HG03196 (cell line): ENCODE results near the gene SLC39A5.
"Not testable (repeated sequence)": the region's sequence is repeated elsewhere in the genome, so short reads cannot be mapped to it uniquely, and the experiment has no call there.

Experiments used
- ATAC-seq: cut with Tn5 transposase; IDR thresholded peaks from one replicate; pipeline ENCODE4 v1.9.1; 2021; ENCODE audit not compliant: unreplicated experiment

Gene SLC39A5, protein sequence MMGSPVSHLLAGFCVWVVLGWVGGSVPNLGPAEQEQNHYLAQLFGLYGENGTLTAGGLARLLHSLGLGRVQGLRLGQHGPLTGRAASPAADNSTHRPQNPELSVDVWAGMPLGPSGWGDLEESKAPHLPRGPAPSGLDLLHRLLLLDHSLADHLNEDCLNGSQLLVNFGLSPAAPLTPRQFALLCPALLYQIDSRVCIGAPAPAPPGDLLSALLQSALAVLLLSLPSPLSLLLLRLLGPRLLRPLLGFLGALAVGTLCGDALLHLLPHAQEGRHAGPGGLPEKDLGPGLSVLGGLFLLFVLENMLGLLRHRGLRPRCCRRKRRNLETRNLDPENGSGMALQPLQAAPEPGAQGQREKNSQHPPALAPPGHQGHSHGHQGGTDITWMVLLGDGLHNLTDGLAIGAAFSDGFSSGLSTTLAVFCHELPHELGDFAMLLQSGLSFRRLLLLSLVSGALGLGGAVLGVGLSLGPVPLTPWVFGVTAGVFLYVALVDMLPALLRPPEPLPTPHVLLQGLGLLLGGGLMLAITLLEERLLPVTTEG

DNA sequence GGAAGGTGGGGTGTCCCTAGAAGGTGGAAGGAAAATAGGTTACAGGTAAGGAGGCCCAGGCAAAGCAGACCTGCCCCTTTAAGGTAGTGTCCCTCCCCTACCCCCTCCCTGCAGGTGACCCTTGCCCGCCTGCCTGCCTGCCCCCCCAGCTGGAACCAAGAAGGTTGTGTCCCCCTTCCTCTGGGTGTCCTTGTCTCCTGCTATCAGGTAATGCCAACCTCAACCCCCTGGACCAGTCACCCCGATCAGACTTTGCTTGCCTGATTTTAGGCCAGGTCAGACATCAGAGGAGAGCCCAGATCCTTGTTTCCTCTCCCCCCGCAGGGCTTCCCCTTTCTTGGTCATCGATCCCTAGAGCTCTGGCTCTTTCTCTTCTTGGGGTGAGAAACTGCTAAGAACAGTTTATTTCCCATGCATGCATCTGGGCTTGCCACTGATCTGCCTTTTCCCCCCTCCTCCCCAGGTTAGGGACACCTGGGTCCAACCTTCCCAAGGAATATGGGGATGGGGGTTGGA is at the start of gene SLC39A5:
SLC39A5 (plus strand) TSS at position 136 of the 516 bp plus-strand sequence. CDS start 1,224 bp downstream, outside the sequence.
- no peak for ATAC-seq

DNA sequence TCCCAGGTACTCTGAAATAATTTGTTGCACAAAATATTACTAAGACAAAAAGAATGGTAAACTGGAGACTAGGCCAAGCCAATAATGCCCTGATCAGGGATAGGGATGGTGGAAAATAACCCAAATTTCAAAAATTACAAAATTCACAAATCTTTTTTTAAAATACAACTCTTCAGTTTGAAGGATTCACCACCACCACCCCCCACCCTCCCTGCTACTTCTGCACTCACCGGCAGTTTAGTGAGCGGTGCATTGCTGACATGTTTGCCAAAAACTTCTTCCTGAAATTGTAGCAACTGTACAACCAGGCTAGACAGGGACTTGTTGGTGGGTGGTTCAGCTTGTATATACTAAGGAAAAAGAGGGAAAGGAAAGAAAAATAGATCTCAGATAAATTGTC is 42.9 kb upstream of the SLC39A5 start:
- no peak for ATAC-seq

DNA sequence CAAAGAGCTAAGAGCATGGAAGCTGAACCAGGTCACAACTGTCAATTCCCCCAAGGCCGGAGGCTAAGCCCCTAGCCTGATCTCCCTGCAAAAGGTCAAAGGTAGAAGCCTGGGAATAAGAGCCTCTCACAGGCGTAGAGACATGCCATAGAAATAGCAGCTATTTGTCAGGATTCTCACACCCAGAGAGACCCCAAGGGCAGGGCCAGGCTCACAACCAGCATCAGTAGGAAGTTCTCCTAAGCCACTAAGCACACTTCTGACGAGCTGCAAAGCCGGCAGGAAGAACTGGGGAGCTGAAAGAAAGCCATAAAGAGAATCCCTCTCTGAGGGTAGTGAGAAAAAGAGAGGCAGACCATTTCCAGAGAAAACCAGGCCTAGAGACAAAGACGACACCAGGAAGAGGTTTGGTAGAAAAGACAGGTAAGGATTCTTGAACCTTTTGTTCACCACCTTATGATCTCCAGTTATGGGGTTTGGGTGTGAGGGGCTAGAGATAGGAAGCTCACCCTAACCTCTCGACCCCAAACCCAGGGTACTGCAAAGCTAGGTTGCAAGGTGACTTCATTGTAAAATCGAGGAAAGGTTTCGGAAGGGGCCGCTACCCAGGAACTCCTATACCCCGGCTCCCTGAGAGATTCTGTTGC is 41.6 kb upstream of the SLC39A5 start:
- ATAC-seq, result no peak

DNA sequence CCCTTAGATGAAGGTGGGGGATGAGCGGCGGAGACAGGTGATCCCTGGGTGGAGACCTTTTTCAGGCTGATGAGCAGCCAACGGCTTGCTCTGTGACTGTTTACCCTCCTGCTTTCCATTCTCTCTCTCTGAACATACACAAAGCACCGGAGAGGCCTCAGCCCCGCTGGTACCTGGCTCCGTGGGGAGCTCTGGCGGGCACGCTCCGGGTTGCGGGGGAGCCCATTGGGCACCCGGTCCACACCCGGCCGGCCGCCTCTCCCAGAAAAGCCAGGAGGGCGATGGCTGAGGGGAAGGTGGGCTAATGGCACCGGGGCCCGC is 41.1 kb upstream of the SLC39A5 start:
- peak; percentile 4 for ATAC-seq

DNA sequence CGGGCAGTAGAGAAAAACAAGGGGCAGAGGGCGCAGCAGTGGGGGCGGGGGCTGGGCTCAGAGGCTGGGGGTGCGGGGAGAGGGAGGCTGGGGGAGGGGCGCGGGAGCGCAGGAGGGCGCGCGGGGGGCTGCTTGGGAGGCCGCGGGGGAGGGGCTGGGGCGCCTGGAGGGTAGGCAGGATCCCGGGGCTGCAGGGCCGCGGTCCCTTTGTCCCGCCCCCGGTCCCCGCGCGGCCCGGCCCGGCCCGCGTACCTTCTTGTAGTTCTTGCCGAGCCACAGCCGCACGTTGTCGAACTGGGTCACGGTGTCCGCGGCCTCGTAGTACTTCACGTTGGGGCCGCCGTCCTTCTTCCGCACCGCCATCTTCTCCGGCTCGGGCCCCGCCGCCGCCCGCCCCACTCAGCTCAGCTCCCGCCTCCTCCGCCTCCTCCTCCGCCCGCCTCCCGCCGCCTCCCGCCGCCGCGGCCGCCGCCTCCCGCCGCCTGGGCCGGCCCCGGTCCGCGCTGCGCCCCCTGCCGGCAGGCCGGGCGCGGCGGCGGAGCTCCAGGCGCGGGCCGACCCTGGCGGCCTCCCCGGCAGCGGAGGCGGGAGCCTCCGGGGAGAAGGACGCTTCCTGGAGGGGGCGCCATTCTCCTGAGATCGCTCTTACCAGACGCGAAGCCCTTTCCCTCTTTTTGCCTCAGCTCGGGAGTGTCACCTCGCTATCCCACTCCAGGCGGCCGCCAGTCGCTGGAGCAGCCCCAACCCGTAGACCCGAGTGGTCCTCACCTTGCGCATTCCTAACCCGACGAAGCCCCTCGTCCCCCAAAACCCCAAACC is 40.5 kb upstream of the SLC39A5 start, which contains the start of gene SMARCC2:
SMARCC2 (minus strand) TSS at position 385 of the 819 bp plus-strand sequence; CDS start at position 363, 22 bp downstream.
- peak; percentile 74 for ATAC-seq

DNA sequence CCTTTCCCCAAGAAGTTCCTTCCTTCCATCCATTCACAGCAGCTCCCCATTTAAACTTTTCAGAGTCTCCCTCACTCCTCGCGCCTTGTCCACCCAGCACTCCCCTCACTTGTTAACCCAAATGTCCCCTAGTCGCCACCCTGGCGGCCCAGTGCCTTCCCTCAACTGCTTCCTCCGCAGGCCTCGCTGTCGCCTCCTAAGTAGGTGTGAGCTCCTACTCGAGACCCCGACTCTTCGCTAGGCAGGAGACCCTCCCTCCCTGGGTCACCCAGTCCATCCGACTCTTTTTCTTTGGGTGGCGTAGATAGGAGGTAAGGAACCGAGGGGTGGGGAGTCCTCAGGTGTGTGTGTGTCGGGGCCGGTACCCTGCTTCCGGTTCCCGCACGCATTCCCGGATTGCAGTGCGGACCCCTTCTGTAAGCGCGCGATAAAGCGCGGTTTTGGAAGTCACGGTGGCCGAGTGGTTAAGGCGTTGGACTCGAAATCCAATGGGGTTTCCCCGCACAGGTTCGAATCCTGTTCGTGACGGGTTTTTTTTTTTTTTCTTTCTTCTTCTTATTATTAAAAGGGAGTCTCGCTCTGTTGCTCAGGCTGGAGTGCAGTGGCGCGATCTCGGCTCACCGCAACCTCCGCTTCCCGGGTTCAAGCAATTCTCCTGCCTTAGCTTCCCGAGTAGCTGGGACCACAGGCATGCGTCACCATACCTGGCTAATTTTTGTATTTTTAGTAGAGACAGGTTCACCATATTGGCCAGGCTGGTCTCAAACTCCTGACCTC is 39.7 kb upstream of the SLC39A5 start:
- peak; percentile 31 for ATAC-seq

DNA sequence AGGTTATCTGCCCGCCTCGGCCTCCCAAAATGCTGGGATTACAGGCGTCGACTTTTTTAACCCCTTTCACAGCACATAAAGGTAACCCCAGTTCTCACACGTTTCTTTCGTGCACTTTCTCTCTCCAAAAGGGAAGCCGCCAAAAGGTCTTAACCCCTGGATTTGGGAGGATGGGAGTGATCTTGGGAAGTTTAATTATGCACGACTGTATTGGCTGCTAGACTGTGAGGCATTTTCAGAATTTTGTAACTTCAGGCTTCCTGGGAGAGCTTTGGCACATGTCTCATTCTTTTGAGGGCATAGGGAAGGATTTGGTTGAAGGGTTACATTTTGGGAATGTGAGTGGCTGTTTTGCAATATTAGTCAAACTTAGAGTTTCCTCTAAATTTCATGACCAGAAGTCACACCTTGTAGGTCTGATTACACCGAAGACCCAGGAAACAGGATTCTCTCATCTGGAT is 39.1 kb upstream of the SLC39A5 start:
- ATAC-seq, result no peak

DNA sequence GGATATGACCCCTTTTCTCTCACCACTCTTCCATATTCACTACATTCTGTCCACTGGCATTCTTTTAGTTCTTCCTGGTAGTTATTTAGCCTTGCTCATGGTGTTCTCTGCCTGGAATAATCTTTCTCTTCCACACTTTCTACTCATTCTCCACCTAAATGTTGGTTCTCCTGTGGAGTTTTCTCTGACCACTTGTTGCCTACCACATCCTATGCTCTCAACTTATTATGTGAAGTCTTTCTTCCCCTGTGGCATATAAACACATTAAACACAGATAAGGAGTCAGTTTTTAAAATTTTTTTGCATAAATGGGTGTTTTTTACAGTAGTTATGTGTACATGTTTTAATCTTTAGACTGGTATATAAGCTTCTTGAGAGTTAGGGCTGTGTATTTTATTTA is 37.3 kb upstream of the SLC39A5 start:
- ATAC-seq, result no peak

DNA sequence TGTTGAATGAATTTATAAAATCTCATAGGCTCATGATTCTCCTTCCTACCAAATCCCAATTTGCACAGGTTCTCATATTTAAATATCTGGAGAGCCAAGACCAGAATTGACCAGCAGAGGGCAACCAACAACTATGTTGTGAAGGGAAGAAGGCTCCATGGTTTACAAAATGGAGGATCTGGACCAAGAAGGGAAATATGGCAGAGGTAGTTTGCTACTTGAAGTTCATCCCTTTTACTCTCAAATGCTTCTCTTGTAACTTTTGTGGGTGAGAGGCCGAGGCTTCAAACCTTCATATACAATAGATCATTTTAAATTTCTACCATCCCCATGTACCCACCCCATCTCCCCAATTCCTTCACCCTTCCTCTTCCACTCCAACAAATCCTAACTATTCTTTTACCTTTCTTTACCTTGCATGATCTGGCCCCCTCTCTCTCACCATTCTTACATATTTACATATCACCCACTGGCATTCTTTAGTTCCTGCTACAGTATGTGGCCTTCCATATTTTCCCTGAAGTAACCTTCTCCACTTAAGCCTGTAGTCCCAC is 36.7 kb upstream of the SLC39A5 start:
- ATAC-seq, result no peak

DNA sequence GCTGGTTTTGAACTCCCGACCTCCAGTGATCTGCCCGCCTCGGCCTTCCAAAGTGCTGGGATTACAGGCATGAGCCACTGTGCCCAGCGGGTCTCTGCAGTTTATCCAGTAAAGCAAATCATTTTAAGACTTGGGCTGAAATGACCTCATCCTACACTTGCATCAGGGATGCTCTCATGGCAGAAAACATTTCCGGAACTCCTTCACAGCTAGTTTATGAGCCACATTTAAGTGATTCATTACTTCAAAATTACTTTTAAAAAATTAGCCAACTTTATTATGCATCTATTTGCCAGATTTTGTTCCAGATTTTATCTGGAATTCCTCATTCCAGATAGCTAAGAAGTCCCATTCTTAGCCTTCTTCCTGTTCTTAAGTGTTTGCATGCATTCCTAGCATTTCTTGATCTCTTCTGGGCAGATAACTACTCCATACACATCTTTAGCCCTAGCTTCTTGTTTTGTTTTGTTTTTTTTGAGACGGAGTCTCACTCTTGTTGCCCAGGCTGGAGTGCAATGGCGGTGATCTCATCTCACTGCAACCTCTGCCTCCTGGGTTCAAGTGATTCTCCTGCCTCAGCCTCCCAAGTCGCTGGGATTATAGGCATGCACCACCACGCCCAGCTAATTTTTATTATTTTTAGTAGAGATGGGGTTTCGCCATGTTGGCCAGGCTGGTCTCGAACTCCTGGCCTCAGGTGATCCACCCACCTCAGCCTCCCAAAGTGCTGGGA is 32.9 kb upstream of the SLC39A5 start:
- ATAC-seq, result not testable (repeated sequence)

DNA sequence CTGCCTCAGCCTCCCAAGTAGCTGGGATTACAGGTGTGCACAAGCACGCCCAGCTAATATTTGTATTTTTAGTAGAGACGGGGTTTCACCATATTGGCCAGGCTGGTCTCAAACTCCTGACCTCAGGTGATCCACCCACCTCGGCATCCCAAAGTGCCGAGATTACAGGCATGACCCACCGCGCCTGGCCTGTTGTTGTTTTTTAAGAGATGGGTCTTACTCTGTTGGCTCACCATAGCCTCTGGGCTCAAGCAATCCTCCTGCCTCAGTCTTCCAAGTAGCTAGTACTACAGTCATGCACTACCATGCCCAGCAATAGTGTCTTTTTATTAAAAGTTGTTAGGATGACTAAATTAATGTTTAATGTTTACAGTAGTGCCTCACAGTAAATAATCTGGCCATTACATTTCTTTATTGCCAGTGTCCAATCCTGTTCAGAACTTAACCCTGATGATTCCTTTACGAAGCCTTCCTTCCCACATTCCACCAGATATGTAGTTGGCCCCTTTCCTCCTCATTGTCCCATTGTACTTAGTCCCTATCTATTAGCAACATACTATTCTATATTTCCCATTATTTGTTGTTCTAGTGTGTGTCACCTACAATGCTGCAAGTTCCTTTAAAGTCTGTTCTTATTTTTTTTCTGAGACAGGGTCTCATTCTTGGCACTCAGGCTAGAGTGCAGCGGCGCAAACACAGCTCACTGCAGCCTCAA is 31.8 kb upstream of the SLC39A5 start:
- no peak for ATAC-seq

DNA sequence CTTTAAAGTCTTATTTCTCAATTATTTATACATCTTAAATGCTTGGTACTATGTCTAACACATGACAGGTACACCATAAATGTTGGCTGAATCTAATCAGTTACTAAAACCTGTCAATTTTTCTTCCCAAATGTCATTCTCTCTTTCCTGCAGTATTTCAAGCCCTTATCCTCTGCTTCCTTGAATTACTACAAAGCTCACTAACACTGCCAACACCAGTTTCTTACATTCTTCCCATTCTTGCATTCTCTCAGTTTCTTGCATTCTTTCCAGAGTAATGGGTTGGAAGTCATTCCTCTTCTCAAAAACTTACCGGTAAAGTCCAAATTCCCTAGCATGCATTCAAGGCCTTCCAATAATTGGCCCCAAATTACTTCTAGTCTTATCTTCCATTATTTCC is 31.0 kb upstream of the SLC39A5 start:
- ATAC-seq, result no peak

DNA sequence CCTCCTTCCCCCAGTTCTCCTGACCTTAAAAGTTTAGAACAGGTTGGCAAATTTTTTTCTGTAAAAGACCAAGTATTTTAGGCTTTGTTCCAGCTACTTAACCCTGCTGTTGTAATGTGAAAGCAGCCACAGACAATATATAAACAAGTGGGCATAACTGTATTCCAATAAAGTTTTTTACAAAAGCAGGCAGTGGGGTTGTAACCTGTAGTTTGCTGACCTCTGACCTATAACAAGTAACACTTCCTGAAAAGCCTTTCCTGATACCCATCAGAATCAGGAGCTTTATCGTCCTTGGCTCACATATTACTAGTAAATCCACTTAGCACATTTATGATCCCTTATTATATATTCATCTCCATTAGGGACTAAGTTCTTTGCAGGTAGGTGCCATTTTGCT is 27.5 kb upstream of the SLC39A5 start:
- no peak for ATAC-seq

DNA sequence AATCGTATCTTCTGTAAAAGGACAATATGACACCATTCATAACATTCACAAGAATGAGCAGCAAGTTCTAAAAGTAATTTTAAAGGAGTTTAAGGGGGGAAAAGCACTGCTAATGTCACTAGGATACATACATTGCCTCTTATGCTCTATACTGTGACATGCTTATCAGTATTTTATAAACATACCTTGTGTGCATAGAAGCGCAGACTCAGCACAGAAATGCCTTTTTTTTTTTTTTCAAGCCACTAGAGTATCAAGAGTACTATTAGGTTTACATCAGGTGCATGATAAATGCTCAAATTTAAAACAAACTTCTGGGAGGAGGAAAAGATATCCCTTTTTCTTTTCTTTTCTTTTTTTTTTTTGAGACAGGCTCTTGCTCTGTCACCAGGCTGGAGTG is 27.0 kb upstream of the SLC39A5 start:
- no peak for ATAC-seq

DNA sequence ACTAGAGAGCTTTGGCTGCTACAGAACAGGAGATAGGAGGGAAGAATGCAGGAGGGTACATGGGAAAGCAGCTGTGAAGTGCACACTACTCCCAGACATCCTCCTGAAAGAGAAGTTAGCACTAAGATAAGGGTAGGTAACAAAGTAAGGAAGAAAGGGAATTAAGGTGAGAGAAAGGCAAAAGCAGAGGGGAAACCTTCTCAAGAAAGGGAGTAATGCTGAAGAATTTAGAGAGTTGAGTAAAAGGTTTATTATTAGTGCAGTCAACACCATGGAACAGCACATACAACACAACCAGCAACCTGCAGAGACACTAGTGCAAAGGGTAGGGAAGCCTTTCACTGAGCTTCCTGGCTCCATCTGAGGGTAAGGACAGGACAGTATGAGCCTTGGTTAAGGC is 25.6 kb upstream of the SLC39A5 start:
- ATAC-seq, result no peak

DNA sequence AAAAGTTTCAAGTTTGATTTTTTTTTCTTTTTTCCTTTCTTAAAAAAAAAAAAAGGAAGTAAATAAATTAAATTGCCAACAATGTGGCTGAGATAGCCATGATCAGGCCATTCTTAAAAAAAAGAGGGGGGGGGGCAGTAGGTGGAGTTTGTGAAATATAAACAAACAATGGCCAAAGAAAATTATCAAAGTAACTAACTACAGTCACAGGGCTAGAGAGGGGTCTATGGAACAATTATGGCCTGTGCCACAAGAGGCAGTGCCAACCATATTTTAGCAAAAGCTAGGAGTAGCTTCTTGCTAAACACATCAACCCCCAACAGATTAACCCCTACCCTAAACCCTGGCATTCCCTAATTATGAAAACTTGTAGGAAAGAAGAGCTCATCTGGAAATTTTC is 24.4 kb upstream of the SLC39A5 start:
- ATAC-seq, result no peak

DNA sequence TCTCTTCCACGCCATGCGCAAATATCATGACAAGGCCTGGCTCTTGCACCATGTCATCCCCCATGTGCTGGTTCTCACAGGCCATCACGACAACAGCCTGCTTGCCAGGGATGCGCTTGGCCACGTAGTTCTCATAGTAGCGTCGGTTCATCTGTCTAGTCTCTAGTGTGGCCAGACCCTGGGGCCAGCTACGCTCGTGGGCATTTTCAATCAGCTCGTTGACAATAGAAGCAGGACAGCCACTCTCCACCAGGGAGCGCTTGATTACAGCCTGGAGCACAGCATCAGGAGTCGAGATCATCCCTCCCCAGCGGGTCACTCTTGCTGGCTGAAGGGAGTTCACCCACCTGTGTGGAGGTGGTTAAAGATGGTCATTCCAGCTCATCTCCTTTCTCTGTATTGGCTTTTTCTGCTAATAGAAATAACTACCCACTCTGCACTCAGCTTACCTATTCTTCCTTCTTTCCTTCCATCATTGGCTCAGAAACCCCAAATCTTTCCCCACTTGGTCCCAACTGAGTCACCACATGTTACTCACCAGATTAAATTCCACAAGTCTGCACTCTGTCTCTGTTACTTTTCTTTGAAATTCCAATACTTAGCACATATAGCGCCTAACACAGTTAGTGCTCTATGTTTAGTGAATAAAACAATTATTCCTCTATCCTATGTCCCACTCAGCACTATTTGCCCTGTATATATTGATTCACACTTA is 23.2 kb upstream of the SLC39A5 start:
- peak; percentile 46 for ATAC-seq

DNA sequence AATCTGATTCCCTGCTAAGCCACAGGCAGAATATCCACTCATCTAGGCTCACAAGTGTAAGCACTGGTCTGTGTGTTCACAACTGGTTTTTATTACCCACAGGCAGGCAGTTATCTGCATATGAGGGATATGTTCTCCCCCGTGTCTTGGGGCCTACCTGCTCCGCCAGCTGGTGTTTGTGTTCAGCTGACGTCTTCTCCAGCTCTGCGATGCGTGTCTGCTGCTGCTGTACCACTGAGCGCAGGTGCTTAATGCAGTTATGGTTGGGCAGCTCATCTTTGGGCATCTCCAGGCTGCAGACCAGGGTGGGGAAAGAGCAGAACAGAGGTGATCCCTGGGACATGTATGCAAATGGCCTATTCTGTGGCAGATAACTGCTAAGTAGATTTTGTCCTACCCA is 21.8 kb upstream of the SLC39A5 start:
- ATAC-seq, result no peak
